DMS53 treated with DMSO at 0.1 percent for 48 hours (cell line): ENCODE measurements around the gene SMIM43.

ENCODE experiments used
- DNase-seq: peaks from one replicate; lab custom pipeline; 2025; ENCODE audit not compliant: unreplicated experiment; lab: John Stamatoyannopoulos, UW

SMIM43 gene

DNA sequence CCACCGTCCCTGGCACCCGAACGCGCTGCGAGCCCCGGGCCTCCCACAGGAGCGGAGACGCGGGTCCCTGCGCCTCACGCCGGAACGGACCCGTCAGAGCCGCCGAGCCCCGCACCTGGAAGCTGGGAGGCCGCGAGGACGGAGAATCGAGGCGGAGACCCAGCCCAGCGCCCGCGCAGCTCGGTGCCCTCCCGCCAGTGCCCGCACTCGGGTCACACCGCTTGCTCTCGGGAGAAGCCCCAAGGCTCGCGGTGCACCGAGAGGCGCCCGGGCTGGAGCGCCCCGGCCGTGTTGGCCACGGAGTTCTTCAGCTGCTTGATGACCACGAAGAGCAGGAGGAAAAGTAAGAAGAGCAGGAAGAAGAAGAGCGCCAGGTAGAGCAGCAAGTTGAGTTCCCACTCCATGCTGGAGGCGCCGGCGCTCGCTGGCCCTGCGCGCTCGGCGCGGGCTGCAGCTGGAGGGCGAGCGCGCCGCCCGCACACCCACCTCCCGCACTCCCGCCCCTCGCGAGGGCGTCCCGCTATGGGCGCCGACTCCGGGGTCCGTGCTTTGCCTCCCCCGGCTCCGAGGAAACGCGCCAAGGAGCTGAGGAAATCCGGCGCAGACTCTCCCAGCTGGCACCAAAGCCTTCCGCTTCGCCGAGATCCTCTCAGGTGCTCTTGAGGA is at the start of gene SMIM43:
TSS of gene SMIM43 (minus strand) at position 463 of the 666 bp plus-strand sequence. CDS start at position 404, 59 bp downstream.
- DNase-seq, result no peak

DNA sequence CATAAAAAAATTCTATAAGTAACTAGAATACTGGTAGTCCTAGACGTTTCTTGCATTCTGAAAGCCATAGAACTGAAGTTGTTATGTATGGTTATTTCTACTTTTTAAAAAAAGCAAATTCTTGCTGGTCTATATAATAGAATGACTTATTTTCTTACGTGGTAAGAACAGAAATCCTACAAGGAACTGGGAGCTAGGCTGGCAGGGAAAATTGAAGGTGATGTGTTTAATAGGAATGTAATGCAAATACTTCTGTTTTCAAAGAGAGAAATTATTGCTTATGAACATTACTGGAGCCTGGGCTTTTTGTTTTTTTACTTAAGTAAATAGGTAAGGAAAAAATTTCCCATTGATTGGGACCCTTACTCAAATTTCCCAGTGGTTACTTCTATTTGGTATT is 49.8 kb upstream of the SMIM43 start:
- no peak for DNase-seq

DNA sequence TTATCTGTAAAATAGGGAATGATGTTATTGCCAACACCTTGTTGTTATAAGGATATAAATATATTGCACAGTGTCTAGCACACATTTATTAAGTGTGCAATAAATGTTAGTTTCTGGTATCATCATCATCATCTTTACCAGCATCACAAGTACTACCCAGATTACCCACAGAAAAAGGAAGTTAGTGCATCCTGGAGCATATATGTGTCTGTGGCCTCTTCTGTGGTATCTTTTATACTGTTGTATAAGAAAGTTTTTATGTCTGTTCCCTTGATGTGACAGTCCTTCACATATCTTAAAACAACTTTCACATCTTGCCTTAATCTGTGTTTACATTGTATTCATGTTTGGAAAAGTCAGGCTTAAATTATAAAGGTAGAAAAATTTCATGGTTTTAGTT is 46.2 kb upstream of the SMIM43 start:
- no peak for DNase-seq

- no peak for DNase-seq
These were observed 41.4 kb upstream of the SMIM43 start for GRCh38 chr4:121806411-121806810.

DNA sequence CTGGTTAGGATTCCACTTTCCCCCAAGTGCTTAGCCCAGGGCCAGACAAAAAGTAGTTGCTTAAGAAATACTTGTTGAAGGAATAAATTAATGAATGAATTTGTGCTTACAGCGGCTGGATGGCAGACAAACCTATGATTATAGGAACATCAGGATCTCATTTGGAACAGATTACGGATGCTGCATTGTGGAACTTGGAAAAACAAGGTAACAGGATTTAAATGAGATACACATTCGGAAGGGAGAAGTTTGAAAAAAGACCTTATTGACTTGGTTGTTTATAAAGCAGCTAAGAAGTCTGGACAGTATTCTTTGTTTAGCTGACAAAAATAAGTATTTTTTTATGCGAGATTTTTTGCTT is 36.7 kb upstream of the SMIM43 start:
- DNase-seq, result no peak

GRCh38 chr4:121800961-121801714 is 36.2 kb upstream of the SMIM43 start, which contains the start of gene EXOSC9:
Gene EXOSC9, plus strand, starts transcription at chr4:121801323. Its CDS starts 102 bp downstream, at chr4:121801425.
- DNase-seq, result peak; percentile 80

- DNase-seq, result peak; percentile 33
These were observed 35.6 kb upstream of the SMIM43 start for GRCh38 chr4:121800638-121800960.

GRCh38 chr4:121799867-121800501 is 35.0 kb upstream of the SMIM43 start:
- no peak for DNase-seq

- DNase-seq, result no peak
These were observed 34.4 kb upstream of the SMIM43 start for GRCh38 chr4:121799208-121799823.

DNA sequence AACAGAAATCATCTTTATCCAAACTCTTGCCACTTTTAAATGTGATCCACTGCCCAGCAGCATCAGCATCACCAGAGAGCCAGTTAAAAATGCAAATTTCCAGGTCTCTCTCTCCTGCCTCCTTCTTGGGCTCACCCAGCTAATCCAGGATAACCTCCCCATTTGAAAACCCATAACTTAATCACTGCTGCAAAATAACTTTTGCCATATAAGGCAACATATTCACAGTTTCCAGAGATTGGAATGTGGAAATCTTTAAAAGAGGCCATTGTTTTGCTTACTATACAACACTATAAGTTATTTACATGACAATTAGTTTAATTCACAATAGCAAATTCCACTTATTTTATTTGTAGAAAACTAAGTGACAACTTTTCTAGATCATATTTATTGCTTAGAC is 31.3 kb upstream of the SMIM43 start:
- no peak for DNase-seq

GRCh38 chr4:121794505-121795188 is 29.7 kb upstream of the SMIM43 start:
- no peak for DNase-seq

GRCh38 chr4:121792966-121793365 is 28.0 kb upstream of the SMIM43 start:
- DNase-seq, result no peak

DNA sequence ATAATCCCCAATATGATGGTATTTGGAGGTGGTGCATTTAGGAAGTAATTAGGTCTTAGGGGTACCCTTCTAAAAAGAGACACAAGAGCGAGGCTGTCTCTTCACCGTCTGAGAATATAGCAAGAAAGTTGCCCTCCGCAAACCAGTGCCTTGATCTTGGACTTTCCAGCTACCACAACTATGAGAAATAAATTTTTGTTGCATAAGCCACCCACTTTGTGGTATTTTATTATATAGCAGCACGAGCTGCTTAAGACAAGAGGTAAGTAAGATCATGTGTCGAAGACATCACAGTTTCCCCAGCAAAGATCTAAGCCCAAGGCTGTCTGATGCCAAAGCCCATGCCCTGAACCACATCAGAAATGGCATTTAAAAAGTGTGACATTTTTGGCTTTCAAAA is 26.5 kb upstream of the SMIM43 start:
- DNase-seq, result no peak

DNA sequence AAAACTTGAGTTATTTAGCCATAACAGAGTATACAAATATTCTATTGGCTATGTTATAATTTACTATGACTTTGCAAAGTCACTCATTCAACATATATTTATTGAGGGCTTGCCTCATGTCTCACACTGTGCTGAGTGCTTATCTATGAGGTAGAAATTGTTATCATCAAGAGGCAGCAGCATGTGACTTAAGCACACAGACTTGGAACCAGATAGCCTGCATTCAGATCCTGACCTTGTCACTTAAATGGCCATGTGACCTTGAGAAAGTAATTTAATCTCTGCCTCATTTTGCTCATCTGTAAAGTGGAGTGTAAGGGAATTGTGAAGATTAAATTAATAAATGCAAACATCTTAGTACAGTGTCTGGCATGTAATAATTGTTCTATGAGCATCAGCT is 26.0 kb upstream of the SMIM43 start:
- DNase-seq, result no peak

- no peak for DNase-seq
These were observed 25.2 kb upstream of the SMIM43 start for GRCh38 chr4:121789960-121790829.

GRCh38 chr4:121789455-121789854 is 24.5 kb upstream of the SMIM43 start:
- DNase-seq, result no peak

- DNase-seq, result no peak
These were observed 23.9 kb upstream of the SMIM43 start for GRCh38 chr4:121788896-121789295.

DNA sequence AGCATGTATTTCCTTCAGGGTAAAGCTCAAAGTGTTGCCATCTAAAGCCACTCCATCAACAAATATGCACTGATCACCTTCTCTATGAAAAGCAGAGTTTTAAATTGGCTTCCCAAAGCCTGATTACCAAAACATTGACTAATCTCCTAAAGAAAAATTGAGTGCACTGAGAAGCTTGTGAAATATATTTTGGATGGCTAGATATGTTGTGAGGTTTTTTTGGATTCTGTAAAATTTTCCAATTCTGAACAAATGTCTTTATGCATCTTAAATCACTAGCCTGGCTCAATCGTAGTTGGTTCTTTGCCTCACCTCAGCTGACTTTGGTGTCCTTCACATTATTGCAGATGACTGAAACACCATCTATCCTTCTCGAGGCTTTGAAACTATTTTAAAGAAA is 21.3 kb upstream of the SMIM43 start:
- no peak for DNase-seq

- DNase-seq, result no peak
These were observed 20.5 kb upstream of the SMIM43 start for GRCh38 chr4:121785479-121785878.

DNA sequence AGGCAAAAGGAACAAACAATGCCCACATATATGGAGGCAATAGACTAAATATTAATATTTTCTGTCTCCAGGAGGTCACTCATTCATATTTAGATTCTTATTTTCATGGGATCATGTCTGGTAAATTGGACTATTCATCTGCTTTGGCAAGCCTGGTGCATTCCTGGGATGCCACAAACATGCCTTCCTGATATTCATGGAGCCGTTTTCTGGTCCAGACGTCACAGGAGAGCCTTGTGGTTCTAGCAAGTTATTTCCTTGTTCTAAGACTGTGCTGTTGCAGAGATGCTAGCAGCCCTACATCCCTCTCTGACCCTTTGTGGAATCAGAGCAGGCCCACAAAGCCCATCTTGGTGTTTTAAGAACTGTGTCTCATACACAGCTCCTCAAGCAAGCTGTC is 20.0 kb upstream of the SMIM43 start:
- DNase-seq, result no peak
